GM21360 (cell line): ENCODE results near the gene TBC1D22A.

Source experiments
- ATAC-seq: cut with Tn5 transposase; IDR thresholded peaks from one replicate; pipeline ENCODE4 v1.9.1; 2021; ENCODE audit warnings: mild to moderate bottlenecking, moderate library complexity; ENCODE audit not compliant: unreplicated experiment

The TBC1D22A gene

DNA sequence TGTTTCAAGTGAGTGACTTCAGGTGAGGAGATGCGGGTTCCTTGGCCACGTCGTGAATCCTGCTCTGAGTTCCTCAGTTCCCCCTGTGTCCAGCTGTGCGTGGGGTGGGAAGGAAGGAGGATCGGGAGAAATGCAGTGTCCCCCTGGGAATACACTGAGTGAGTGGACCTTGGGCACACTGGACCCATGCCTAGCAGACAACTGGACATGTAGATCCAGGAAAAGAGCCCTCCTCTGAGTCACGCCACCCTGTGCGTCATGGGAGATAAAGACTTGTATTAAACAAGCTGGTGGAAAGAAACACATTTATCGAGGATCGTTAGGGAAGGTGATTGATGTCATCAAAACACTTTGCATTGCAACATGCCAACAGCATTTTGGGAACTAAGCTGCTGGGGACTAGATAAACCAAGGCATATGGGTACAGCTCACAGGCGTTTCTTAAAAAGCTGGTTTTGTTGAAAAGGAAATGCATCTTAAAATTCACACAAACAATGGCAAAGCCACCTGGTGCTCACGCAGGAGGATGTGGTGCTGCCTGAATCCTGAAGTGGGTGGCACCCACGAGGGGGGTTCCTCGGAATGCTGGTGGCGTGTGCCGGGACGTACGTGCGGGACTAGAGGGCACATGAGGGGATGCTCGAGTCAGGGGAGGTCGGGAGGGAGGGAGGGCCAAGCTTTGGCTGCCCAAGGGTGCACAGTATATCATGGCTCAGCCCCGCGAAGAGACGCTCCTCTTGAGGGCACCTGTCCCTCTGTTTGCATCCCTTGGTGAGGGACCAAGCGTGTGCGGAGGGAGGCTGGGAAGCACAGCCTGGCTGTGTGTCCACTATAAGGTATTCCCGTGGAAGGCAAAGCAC lies 303.5 kb downstream of the TBC1D22A start:
- ATAC-seq: no peak

DNA sequence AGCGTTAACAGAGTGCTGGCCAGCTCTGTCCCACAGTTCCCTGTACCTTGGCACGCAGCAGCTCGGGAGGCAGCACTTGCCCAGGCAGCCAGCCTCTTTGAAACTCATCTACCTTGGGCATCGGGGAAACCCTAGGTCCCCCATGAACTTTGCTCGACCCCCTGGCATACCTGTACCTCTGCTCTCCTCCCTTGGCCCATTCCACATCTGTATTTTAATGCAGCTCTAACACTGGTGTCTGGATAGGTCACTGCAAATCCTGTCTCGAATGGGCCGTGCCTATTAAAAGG lies 304.1 kb downstream of the TBC1D22A start:
- ATAC-seq: no peak

DNA sequence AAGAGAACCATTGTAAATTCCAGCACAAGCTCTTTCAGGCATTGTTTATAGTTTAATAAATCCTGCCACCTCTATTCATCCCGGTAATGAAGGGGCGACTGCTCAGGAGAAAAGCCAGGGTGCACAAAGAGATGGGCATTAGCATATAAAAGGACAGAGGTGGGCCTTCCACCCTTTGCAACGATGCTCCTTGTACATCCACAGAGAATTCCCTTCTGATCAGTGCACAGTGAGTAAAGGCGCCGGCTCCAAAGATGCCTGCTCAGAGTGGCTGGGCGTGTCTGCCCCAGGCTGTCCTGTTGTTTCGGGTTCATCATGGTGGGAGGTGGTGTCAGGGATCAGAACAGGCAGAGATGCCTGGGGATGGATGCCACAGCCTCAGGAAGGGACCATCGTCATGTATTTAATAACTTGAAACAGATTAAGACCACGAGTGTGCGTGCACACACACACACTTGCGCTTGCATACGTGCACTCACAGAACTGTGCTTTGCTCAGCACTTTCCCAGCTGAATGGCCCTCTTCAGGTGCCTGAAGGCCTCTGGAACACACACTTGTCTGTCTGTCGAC lies 305.0 kb downstream of the TBC1D22A start:
- ATAC-seq: no peak

DNA sequence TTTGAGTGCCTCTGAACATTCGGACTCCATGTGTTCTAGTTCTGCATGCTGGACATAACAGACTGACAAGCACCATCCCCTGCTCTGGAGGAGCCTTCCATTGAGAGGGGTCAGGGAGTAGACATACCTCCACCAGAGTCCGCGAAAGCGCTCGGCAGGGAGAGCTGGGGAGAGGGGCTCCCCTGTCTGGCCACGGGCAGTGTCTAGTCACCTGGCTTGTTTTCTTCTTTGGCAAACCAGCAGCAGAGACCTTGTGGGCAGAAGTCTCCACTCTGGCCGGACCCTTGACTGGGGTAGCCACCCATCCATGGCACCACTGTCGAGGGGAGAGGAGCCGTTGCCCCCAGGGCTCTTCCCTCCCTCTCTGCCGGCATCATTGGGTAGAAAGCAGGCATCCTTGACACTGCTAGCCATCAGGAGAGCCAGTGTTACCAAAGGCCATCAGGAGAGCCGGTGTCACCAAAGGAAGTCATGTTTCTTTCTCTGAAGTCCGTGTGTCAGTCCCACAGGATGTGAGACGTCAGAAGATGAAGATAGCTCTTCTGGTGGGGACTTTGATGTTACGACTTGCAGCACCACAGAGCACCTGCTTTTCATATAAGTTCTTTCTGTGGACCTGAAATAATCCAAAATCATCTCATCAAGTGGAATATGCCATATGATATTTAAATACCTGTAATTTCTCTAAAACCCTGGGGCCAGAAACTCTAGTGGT lies 305.6 kb downstream of the TBC1D22A start:
- no peak for ATAC-seq

DNA sequence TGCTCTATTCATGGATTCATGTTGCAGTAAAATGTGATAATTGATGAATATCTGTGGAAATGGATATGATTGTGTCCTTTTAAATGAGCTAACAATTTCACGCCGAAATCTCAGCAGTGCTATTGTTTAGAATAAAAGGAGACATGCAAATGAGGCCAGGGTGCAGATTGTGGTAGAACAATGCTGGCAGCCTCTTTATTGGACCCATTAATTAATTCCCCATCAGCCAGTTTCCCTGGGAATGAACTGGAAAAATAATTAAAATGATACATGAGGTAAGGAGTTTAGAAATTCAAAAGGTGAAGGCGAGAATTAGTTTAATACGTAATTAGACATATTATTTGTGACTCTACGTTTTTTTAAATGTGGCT lies 306.2 kb downstream of the TBC1D22A start:
- no peak for ATAC-seq

DNA sequence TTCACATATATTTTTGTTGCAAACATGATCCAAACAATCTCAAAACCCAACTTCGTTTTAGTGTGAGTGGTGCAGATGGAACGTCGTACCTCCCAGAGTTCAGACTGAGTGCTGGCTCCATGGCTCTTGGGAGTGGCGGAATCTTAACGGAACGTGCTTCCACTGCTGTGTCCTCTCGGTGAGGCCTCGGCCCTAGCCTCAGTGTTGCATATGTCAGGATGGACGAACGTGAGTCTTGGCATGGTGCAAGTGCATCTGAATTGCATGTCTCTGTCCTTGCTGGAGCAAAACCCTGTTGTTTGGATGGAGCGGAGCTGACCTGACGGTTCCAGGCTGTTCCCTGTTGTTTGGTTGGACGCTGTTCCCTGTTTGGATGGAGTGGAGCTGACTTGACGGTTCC lies 306.8 kb downstream of the TBC1D22A start:
- ATAC-seq: no peak

DNA sequence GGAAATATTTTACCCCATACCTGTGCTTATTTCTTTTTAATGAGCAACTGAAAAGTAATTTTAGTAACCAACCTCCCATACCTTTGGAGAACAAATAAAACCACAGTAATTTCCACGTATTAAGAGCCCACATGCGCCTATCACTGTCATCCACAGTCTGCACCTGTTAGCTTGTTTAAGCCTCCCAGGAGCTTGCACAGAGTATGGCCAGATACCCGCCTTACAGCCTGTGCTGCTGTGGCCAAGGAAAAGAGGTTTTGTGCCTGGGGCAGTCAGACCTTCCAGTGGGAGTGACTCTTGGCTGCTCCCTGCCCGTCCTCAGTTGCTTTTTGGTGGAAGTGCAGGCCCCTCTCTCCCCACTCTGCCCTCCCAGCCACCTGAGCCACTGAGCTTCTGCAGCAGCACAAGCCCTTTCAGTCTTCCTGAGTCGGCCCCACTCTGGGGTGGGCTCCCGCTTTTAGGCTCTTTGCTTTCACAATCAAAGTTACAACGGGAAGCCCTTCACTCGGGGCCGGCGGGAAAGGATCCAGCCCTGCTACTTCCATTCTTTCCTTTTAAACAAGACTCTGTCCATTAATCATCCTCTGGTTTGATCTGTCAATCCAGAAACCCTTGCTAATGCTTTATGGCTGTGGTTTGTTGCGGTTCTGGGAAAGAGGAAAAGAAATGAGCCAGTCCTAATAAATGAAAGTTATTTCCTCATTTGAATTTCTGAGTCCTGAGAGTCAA lies 308.8 kb downstream of the TBC1D22A start:
- no peak for ATAC-seq

DNA sequence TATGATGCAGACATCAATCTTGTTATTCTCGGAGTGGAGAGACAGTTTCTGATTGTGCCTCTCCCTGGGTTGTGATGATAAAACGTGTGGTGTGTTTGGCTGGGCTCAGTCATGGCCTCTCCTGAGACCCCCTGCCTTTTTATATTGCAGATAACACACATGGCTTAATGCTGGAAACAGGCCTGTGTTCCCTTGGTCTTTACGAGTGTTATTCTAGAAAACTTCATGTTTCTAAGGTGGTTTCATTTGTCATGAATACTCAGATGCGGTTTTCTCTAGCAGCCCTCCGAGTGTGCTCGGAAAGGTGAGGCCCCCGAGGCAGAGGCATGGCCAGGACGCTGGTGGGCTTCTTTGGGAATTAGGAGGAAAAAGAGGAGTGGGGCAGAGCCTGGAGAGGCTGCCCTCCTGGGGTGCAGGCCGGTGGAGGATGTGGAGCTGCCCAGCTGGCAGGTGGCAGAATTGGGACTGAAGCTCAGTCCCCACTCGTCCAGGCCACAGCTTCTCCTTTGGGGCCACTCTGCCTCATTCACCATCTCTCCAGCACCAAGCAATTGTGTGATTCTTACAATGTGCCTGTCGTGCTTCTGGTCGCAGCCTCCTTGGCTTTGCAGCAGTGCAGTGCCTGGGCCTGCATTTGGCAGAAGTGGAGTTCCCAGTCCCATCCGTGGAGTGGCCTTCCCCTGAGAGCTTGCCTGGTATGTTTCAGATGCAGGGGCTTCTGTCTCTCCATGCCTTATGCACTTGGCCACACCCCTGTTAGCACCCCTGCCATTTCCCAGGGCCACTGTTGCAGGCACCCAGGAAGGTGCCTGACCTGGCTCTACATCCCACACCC lies 309.6 kb downstream of the TBC1D22A start:
- no peak for ATAC-seq

DNA sequence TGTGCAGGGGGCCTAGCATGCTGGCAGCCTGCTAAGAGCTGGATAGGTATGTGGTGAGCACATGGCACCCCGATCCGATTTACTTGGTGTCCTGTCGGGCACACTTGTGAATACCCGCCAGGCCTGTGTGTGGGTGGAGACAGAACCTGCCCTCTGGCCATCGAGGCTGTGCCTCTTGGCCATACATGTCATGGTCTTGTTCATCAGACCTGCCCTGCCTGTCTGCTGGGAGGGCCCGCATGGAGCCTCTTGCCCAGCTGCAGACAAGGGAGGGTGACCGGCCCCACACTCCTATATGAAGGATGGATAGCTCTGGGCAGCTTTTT lies 310.2 kb downstream of the TBC1D22A start:
- ATAC-seq: no peak

DNA sequence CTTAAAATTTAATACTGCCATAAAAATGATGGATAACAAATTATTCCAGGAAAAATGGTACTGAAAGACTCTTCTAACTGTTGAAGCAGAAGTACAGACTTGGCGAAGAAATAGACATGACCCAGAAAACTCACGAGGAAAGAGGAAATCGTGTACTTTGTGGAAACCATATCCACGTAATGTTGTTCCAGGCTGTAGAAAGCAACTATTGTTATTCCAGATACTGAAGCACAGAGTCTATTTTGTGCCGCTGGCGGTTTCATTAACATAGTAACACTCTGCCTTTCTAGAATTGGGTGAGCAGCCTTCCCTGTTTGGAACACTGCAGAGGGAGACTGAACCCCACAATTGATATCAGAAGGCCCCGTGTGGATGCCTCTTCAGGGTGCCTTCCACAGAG lies 310.6 kb downstream of the TBC1D22A start:
- ATAC-seq: no peak

DNA sequence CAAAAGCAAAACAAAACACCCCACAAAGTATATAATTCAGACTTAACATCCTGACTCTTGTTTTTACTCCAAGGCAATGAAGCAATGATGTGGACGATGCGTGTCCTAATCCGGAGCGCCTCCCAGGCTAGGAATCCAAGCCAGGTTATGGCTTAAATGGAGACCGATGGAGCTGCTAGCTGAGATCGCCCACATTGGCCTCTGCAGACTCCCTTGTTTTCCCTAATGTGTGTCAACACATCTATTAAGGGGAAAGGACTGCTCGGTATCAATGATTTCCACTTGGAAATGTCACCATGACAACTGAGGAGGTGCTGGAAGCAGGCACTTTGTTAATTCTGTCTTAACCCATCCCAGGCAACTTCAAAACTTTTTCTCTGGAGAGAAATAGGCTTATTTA lies 311.7 kb downstream of the TBC1D22A start:
- ATAC-seq: no peak

DNA sequence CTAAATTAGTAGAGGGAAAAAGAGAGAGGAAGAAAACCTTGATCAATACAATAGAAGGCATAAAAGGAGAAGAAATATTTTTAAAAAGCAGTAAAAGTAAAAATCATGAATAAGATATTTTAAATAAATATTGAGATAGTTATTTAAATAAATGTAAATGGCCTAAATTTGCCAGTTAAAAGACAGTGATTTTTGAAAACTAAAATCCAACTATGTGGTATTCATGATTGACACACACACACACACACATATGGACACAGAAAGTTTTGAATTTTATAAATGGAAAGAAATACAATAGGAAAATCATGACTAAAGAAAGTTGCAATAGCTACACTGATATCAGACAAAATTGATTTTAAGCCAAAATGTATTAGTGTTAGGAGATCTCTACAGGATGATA lies 313.1 kb downstream of the TBC1D22A start:
- ATAC-seq: no peak

DNA sequence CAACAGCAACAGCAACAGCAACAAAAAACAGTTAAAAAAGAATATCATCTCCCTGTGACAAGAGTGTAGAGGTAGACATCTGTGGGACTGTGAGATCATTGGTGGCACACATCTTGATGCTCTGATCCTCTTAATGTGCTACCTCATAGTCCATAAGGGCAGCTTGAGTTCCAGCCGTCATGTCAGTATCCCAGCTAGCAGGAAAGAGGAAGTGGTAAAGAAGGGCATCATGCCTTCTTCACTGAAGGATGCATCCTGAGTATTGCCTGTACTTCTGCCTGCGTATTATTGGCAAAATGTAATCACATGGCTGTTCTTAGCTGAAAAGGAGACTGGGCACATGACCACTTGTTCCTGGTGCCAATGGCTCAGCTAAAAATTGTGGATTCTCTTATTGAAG lies 314.3 kb downstream of the TBC1D22A start:
- no peak for ATAC-seq

DNA sequence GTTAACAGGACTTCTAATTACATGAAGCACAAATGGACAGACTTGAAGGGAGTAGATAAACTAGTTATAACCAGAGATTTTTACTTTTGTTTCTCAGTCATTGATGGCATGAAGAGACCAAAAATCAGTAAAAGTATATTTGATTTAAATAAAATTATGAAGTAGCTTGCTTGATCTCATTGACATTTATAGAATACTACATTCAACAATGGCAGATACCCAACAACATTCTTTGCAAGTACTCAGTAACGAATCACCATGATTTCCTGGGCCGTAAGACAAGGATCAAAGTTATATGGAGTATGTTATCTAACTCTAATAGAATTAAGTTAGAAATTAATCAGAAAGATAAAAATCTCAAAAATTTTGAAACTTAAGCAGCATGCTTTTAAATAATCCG lies 317.6 kb downstream of the TBC1D22A start:
- no peak for ATAC-seq

DNA sequence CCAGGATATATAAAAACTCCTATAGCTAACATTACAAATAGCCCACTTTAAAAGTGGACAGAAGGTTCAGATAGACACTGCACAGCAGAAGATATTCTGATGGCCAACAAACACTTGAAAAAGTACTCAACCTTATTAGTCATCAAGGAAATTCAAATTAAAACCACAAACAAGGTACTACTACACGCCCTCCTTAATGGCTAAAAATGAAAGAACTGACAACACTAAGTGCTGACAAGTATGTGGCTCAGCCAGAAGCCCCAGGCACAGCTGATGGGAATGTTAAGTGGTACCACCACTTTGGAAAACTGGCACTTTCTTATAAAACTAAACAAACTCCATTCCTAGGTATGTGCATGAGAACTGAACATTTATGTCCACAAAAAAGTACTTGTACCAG lies 320.1 kb downstream of the TBC1D22A start:
- ATAC-seq: no peak

DNA sequence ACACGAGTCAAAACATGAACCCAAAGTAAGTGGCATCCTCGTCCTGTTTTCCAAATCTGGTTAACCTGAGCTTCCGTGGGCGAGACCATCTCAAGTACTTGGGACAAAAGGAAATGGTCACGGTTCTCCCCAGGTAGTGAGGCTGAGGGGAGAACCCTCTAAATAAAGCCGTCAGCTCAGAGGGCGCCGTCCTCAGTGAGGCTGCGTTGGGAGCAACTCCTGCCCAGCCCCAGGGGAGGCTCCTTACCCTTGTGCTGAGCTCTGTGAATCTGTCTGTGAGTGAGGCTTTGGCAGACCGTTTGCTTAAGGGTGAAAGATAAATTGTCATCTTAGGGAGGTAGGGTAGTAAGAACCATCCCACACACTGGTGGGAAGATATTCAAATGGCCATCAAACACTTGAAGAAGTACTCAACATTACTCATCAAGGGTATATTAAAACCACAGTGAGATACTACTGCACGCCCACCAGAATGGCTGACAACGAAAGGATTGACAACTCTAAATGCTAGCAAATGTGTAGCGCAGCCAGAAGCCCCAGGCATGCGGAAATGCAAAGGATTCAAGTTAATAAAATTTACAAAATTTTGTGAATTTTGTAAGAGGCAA lies 321.0 kb downstream of the TBC1D22A start:
- no peak for ATAC-seq

DNA sequence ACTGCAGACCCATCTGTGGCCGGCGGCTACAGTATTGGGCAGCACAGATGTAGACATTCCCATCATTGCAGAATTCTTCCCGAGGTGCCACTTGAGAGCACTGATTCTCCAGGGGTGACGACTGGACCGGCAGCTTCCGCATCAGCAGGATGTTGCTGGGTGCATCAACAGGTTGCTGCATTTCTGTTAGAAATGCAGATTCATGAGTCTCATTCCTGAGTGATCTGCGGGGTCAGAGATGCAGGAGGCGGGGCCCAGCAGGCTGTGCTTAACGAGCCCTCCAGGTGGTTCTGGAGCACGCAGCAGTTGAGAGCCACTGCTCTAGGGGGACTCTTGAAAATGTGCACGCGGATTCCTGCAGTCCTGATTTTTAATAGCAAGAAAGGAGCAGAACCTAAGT lies 321.8 kb downstream of the TBC1D22A start:
- no peak for ATAC-seq

DNA sequence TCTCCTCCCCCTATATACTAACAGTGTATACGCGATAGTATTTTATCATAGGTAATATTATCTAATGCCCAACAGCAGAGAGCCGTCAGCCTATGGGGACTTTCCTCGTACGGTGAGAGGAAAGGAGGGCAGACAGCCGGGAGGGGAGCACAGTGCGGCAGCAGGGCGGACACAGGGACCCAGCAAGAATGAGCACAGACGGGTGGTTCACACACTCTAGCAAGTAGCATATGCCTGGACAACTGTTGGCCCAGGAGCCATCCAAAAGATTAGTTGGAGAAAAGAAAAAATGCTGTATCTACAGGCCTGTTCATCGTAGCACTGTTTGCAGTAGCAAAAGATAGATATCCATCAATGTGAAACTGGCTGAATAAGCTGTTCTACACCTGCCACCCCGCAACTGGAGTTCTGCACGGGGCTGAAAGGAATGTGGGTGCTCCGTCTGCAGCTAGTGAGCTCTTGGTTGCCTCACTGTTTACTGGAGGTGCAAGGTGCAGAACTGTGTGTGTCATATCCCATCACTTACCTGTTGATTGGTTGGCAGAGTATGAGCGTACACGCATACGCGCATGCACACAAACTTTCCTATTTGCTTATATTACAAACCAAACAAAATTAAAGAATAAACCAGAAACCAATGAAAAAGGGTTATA lies 324.3 kb downstream of the TBC1D22A start:
- no peak for ATAC-seq

DNA sequence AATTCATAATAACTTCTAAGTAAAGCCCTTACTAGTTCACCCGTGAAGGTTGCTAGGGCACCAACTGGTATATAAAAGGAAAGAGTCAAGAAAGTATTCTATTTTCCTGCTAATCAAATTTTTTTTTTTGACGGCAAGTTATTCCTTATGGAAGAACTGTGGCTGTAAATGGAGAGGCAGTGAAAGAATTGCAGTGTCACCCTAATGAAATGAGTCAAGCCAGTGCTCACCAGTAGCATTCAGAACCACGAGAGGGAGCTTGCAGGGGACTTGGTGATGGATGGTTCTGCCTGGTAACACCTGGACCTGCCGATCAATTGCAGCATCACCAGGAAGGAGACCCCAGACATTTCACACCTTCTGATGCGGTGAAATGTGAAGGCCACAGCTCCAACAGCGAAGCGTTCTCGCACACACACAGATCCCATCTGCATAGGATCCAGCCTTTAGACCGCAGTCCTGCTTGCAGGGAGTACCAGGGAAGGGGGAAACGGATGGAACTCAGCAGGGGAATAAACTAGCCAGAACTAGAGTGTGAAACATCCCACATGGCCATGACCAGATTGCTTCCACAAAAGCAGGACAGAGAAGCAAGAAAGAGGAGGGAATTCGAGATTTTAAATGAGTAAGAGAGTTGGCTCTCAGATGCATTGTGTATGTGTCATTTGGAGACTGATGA lies 326.2 kb downstream of the TBC1D22A start:
- ATAC-seq: no peak
